Panc1 (cell line): ENCODE measurements around the gene ATP13A1.

ENCODE experiments used
- CTCF ChIP-seq: fragments of 450-650 bp; IDR thresholded peaks from 2 replicates; pipeline ENCODE4 v1.5.1; 2017; ENCODE audit warnings: mild to moderate bottlenecking
- POLR2AphosphoS5 ChIP-seq: IDR thresholded peaks from 2 replicates; pipeline ENCODE4 v1.6.1; 2012; ENCODE audit warnings: mild to moderate bottlenecking, low read depth, low read length, moderate library complexity
- SIN3A ChIP-seq: IDR thresholded peaks from 2 replicates; pipeline ENCODE4 v1.6.1; 2012; ENCODE audit warnings: low read depth, mild to moderate bottlenecking, low read length, moderate library complexity, borderline replicate concordance; ENCODE audit not compliant: insufficient read depth
- TCF7L2 ChIP-seq: IDR thresholded peaks from 2 replicates; pipeline ENCODE4 v1.6.1; 2011; ENCODE audit warnings: mild to moderate bottlenecking, low read depth, low read length, inconsistent platforms
- TF ChIP-seq, protein P1 (sequence below), 2 experiments: IDR thresholded peaks; 2 replicates each; pipeline ENCODE4 v1.6.1; 2011 to 2012; ENCODE audit warnings: low read depth in 2 of 2, control low read depth in 1 of 2, low read length in 1 of 2, mild to moderate bottlenecking in 1 of 2, moderate library complexity in 1 of 2; ENCODE audit not compliant: insufficient read depth in 1 of 2

DNA sequence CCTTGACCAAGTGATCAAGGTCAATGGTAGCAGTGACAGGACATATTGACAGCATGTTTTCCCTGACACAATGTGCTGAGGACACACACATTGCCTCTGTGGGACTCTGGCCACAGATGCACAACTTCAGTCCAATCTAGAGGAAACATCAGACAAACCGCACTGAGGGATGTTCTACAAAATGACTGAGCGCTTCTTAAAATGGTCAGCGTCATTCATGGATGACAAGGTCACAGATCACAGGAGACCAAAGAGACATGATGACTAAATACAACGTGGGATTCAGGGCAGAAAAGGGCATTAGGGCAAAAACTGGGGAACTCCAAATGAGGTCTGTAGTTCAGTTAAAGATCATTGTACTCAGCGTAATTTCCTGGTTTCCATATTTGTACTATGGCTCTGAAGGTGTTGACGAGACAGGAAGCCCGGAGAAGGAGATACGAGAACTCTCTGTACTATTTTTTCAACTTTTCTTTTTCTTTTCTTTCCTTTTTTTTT is 65.6 kb downstream of the ATP13A1 start:
- TF ChIP-seq CTCF = no peak
- TF ChIP-seq SIN3A = no peak
- no peak for TF ChIP-seq TCF7L2
- TF ChIP-seq POLR2AphosphoS5 = no peak
- TF ChIP-seq, protein P1, sequence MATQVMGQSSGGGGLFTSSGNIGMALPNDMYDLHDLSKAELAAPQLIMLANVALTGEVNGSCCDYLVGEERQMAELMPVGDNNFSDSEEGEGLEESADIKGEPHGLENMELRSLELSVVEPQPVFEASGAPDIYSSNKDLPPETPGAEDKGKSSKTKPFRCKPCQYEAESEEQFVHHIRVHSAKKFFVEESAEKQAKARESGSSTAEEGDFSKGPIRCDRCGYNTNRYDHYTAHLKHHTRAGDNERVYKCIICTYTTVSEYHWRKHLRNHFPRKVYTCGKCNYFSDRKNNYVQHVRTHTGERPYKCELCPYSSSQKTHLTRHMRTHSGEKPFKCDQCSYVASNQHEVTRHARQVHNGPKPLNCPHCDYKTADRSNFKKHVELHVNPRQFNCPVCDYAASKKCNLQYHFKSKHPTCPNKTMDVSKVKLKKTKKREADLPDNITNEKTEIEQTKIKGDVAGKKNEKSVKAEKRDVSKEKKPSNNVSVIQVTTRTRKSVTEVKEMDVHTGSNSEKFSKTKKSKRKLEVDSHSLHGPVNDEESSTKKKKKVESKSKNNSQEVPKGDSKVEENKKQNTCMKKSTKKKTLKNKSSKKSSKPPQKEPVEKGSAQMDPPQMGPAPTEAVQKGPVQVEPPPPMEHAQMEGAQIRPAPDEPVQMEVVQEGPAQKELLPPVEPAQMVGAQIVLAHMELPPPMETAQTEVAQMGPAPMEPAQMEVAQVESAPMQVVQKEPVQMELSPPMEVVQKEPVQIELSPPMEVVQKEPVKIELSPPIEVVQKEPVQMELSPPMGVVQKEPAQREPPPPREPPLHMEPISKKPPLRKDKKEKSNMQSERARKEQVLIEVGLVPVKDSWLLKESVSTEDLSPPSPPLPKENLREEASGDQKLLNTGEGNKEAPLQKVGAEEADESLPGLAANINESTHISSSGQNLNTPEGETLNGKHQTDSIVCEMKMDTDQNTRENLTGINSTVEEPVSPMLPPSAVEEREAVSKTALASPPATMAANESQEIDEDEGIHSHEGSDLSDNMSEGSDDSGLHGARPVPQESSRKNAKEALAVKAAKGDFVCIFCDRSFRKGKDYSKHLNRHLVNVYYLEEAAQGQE (IDR thresholded peaks at IDR 0.05; ENCODE audit: insufficient read depth in 1 of 2, low read depth in 2 of 2, low read length in 1 of 2) = no peak
